ENCODE data around the gene SRMS. TPM values are rescaled to one million over a fixed set of nuclear protein-coding genes. Genes with fewer than 3 reads are reported as not detected.

Gene SRMS
- total and polyA plus RNA-seq, 2 donors (not counting 1 experiment from before 2014, with no cell fraction given), result not detected

GRCh38 chr20:63563225-63563935 lies 15.8 kb upstream of the SRMS start:
- peaks cover 27% of the 10 kb centered on the region for H3K36me3 ChIP-seq (ENCODE audit: control insufficient read depth, insufficient read depth, low read length)
- H3K4me2 ChIP-seq (ENCODE audit: extremely low read depth, insufficient read depth, low read length), result no peak overlapping the region
- H3K27me3 ChIP-seq (ENCODE audit: control insufficient read depth, insufficient read depth, low read length), result no peaks in the 10 kb centered on the region
- no peak for TF ChIP-seq EZH2 (IDR thresholded peaks at IDR 0.05; ENCODE audit: low read length, missing control alignments)
- TF ChIP-seq, protein P1, sequence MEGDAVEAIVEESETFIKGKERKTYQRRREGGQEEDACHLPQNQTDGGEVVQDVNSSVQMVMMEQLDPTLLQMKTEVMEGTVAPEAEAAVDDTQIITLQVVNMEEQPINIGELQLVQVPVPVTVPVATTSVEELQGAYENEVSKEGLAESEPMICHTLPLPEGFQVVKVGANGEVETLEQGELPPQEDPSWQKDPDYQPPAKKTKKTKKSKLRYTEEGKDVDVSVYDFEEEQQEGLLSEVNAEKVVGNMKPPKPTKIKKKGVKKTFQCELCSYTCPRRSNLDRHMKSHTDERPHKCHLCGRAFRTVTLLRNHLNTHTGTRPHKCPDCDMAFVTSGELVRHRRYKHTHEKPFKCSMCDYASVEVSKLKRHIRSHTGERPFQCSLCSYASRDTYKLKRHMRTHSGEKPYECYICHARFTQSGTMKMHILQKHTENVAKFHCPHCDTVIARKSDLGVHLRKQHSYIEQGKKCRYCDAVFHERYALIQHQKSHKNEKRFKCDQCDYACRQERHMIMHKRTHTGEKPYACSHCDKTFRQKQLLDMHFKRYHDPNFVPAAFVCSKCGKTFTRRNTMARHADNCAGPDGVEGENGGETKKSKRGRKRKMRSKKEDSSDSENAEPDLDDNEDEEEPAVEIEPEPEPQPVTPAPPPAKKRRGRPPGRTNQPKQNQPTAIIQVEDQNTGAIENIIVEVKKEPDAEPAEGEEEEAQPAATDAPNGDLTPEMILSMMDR (conservative IDR thresholded peaks at IDR 0.05 in 1 of 2, IDR thresholded peaks at IDR 0.05 in 1 of 2; ENCODE audit: low read depth in 1 of 2, low read length in 2 of 2), result no peak
- no peaks in the 10 kb centered on the region for H3K79me2 ChIP-seq (ENCODE audit: control insufficient read depth, insufficient read depth, low read length)
- no peak overlapping the region for H3K27ac ChIP-seq (ENCODE audit: insufficient read depth, low read length)
- no peaks in the 10 kb centered on the region for H4K20me1 ChIP-seq (ENCODE audit: control insufficient read depth, extremely low read depth, insufficient read depth, low read length)
- no peak overlapping the region for H3K9ac ChIP-seq (ENCODE audit: insufficient read depth, low read length)
- no peaks in the 10 kb centered on the region for H3K4me1 ChIP-seq (ENCODE audit: control insufficient read depth, extremely low read depth, insufficient read depth, low read length)
- H3K9me3 ChIP-seq (ENCODE audit: control insufficient read depth, insufficient read depth, low read depth, low read length), result no peaks in the 10 kb centered on the region
- no peak overlapping the region for H2AFZ ChIP-seq (ENCODE audit: low read length)
- no peak overlapping the region for H3K4me3 ChIP-seq (replicated peaks in 1 of 4; ENCODE audit: control extremely low read depth in 1 of 4, insufficient read depth in 1 of 4, low read depth in 3 of 4, low read length in 4 of 4)
- no peak for DNase-seq (ENCODE audit: low read depth in 2 of 2)

- no peak overlapping the region for H3K27ac ChIP-seq (ENCODE audit: insufficient read depth, low read length)
- no peaks in the 10 kb centered on the region for H3K27me3 ChIP-seq (ENCODE audit: control insufficient read depth, insufficient read depth, low read length)
- no peak for DNase-seq (ENCODE audit: low read depth in 2 of 2)
- H3K79me2 ChIP-seq (ENCODE audit: control insufficient read depth, insufficient read depth, low read length), result no peaks in the 10 kb centered on the region
- H3K4me3 ChIP-seq (replicated peaks in 1 of 4; ENCODE audit: control extremely low read depth in 1 of 4, insufficient read depth in 1 of 4, low read depth in 3 of 4, low read length in 4 of 4), result no peak overlapping the region
- peaks cover 27% of the 10 kb centered on the region for H3K36me3 ChIP-seq (ENCODE audit: control insufficient read depth, insufficient read depth, low read length)
- TF ChIP-seq, protein P1 (conservative IDR thresholded peaks at IDR 0.05 in 1 of 2, IDR thresholded peaks at IDR 0.05 in 1 of 2; ENCODE audit: low read depth in 1 of 2, low read length in 2 of 2), result no peak
- no peak for TF ChIP-seq EZH2 (IDR thresholded peaks at IDR 0.05; ENCODE audit: low read length, missing control alignments)
- no peak overlapping the region for H3K4me2 ChIP-seq (ENCODE audit: extremely low read depth, insufficient read depth, low read length)
- H3K9me3 ChIP-seq (ENCODE audit: control insufficient read depth, insufficient read depth, low read depth, low read length), result no peaks in the 10 kb centered on the region
- no peak overlapping the region for H3K9ac ChIP-seq (ENCODE audit: insufficient read depth, low read length)
- H3K4me1 ChIP-seq (ENCODE audit: control insufficient read depth, extremely low read depth, insufficient read depth, low read length), result no peaks in the 10 kb centered on the region
- no peak overlapping the region for H2AFZ ChIP-seq (ENCODE audit: low read length)
- no peaks in the 10 kb centered on the region for H4K20me1 ChIP-seq (ENCODE audit: control insufficient read depth, extremely low read depth, insufficient read depth, low read length)
These were observed 15.1 kb upstream of the SRMS start for GRCh38 chr20:63562461-63563224.

- Histone ChIP-seq H3K9ac (ENCODE audit: insufficient read depth, low read length) (no peak overlapping the region), H4K20me1 (ENCODE audit: control insufficient read depth, extremely low read depth, insufficient read depth, low read length) (no peaks in the 10 kb centered on the region), H3K79me2 (ENCODE audit: control insufficient read depth, insufficient read depth, low read length) (no peaks in the 10 kb centered on the region), H3K27ac (ENCODE audit: insufficient read depth, low read length) (no peak overlapping the region), H3K27me3 (ENCODE audit: control insufficient read depth, insufficient read depth, low read length) (no peaks in the 10 kb centered on the region), H3K4me3 (replicated peaks in 1 of 4; ENCODE audit: control extremely low read depth in 1 of 4, insufficient read depth in 1 of 4, low read depth in 3 of 4, low read length in 4 of 4) (no peak overlapping the region), H3K4me2 (ENCODE audit: extremely low read depth, insufficient read depth, low read length) (no peak overlapping the region), H2AFZ (ENCODE audit: low read length) (no peak overlapping the region), H3K36me3 (ENCODE audit: control insufficient read depth, insufficient read depth, low read length) (peaks cover 25% of the 10 kb centered on the region), H3K9me3 (ENCODE audit: control insufficient read depth, insufficient read depth, low read depth, low read length) (no peaks in the 10 kb centered on the region), H3K4me1 (ENCODE audit: control insufficient read depth, extremely low read depth, insufficient read depth, low read length) (no peaks in the 10 kb centered on the region)
- TF ChIP-seq EZH2 (IDR thresholded peaks at IDR 0.05; ENCODE audit: low read length, missing control alignments), result no peak
- TF ChIP-seq, protein P1 (conservative IDR thresholded peaks at IDR 0.05 in 1 of 2, IDR thresholded peaks at IDR 0.05 in 1 of 2; ENCODE audit: low read depth in 1 of 2, low read length in 2 of 2), result no peak
- DNase-seq (ENCODE audit: low read depth in 2 of 2), result no peak
These were observed 14.3 kb upstream of the SRMS start for GRCh38 chr20:63561624-63562396.
